GM18858 (cell line): ENCODE data around the gene COL8A2.

ENCODE experiments used
- ATAC-seq: cut with Tn5 transposase; IDR thresholded peaks from one replicate; pipeline ENCODE4 v1.9.1; 2021; ENCODE audit not compliant: unreplicated experiment

The COL8A2 gene

GRCh38 chr1:36137226-36137625 is 12.2 kb upstream of the COL8A2 start:
- no peak for ATAC-seq

DNA sequence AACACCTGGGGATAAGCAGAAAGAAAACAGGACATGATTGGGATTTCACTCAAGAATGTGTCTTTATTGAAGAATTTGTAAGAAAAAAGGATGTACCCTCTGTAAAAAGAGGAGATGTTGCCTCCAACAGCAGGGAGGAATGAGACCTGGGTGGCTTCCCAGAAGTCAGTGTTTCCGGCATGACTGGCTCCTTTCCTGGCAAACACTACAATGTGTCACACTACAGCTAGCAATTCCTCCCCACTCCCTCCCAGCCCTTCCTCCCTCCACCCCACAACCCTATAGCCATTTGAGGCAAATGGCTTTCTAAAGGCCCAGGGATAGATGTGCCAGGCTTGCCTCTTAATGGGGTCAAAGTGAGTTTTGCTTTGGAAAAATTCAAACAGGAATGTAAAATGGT is 11.5 kb upstream of the COL8A2 start:
- no peak for ATAC-seq

GRCh38 chr1:36135796-36136195 is 10.8 kb upstream of the COL8A2 start:
- no peak for ATAC-seq

- no peak for ATAC-seq
These were observed 10.3 kb upstream of the COL8A2 start for GRCh38 chr1:36135330-36135667.

GRCh38 chr1:36134505-36135329 is 9.7 kb upstream of the COL8A2 start:
- ATAC-seq: no peak

GRCh38 chr1:36134031-36134430 is 9.0 kb upstream of the COL8A2 start:
- no peak for ATAC-seq

DNA sequence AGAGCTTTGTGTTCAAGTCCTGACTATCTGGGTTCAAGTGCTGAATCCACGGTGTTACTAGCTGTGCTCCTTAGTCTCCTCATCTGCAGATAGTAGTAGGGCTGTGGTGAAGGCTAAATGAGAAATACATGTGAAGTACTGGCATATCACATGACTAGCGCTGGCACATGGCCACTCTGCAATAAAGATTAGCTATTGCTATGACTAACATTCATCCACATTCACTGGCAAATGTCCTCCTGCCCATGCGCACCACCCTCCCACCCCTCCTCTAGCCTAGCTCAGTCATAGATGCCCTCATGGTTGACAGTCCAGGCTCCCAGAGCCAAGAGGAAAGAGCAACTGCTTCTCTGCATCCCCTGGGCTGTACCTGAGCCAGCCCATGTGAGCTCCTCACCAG is 8.5 kb upstream of the COL8A2 start:
- ATAC-seq: no peak

- ATAC-seq: no peak
These were observed 7.0 kb upstream of the COL8A2 start for GRCh38 chr1:36132029-36132428.

GRCh38 chr1:36128905-36129206 is 3.8 kb upstream of the COL8A2 start:
- no peak for ATAC-seq

DNA sequence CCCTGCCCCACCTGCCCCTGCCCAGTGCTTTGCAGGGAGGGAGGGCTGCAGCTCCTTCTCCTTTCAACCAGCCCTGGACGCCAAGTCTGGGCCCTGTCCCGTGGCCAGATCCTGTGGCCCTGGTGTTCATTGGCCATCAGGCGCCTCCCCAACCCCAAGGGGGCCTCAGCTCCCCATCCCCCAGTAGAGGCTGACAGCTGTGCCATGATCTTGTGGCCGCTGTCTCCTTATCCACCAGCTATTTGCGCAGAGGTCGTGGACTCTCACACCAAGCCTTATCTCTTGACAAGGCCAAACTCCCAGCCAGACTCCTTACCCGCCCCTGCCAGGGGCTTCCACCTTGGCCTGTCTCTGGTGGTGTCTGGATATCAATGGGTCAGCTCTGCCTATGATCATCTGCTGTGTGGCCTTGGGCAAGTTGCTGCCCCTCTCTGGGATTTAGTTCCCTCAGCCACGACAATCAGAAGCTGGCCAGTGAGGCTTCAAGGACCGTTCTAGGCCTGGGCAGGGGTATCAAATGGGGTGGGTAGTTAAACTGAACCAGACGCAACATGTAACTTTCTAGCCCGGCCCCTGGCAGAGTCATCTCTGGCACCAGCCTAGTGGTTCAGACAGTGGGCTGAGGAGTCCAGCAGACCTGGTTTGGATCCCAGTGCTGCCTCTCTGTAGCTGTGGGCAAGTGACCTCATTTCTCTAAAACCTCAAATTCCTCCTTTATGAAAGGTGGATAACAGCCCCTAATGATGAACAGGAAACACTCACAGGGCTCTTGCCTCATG is 3.3 kb upstream of the COL8A2 start:
- no peak for ATAC-seq

DNA sequence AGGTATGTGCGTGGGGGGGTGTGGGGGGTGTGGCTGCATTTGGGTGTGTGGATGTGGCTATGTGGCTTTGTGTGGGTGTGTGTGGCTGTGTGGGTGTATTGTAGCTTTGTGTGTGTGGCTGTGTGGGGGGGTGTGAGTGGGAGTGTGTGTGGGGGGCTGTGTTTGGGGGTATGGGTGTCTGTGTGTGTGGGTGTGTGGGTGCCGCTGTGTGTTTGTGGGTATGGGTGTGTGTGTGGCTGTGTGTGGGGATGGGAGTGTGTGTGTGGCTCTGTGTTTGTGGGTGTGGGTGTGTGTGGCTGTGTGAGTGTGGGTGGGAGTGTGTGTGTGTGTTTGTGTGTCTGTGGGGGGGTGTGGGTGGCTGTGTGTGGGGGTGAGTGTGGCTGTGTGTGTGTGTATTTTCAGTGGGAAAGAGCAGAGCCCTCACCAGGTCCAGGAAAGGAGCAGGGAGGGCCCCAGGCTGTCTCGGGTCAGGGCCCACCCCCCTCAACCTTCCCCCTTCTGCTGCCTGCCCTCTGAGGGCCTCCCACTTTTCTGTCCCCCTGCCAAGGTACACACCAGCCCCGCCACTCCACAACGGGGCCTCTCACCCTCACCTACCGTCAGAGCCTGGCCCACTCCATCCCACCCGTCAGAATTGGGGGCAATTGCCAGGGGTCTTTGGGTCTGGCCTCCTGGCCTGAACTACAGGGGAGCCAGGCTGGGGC is 1.9 kb upstream of the COL8A2 start:
- ATAC-seq: no peak

DNA sequence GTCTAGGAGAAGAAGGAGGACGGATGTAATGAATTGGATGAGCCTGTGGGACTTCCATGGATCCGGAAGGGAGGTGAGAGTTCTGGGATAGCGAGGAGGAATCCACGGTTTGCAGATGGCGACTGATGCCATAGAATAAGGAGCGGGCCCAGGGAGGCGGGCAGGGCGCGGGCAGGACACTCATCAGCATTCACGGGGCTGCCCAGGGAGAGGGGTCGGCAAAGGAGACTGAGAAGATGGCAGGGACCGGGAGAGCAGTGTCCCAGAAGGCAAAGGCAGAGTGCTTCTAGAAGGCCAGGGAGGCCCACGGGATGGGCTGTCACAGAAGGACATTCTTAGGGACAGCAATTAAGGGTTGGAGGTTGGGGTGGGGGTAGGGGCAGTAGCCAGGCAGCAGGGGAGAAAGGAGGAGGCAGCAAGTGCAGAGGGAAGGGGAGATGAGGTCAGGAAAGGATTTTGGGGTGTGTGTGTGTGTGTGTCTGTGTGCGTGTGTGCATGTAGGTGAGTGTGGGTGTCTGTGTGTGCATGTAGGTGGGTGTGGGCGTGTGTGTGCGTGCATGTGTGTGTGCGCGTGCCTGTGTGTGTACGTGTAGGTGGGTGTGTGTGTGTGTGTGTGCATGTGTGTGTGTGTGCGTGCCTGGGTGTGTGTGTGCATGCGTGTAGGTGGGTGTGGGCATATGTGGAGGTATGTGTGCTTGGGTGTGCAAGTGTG is 1.1 kb upstream of the COL8A2 start:
- no peak for ATAC-seq

- no peak for ATAC-seq
These were observed 456 bp downstream of the COL8A2 start for GRCh38 chr1:36124404-36125128.

GRCh38 chr1:36123356-36123755 is 1.7 kb downstream of the COL8A2 start:
- ATAC-seq: no peak

DNA sequence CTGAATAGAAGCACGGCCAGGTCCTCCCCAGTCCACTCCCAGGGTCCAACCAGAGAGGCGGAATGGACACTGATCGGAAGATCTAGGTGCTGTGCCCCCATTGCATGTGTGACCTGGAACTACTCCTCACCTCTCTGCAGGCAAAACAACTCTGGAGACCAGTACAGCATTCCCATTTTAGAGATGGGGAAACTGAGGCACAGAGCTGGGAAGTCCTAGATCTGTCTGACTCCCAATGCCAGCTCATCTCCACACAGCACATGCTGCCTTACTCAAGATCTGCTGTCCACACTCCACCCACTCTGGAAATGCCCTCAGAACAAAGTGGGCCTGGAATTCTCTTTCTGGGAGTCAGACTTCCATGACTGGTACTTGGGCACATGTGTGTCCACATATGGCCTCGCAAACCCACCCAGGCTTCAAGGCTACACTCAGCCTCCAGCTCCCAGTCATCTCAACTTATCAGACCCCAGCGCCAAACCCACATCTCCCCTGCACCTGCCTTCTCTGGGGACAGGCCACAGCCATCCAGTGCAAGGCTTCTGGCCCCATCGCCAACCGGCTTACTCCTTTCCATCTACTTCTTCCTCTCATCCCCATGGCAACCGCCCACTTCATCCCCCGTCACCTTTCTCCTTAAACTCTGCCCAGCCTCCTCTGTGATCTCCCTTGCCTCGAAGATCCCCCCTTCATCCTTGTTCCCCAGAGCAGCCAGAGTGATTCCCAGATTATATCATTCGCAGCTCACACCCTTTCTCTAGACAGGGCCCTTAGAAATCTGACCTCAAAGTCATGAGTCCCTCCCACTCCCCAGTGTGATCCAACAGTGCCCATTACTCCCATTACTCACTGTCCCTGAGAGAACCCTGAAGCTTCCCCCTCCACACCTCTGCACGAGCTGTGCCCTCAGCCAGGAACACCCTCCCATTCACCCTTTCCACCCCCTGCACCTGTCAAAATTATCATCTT is 2.7 kb downstream of the COL8A2 start:
- ATAC-seq: no peak

DNA sequence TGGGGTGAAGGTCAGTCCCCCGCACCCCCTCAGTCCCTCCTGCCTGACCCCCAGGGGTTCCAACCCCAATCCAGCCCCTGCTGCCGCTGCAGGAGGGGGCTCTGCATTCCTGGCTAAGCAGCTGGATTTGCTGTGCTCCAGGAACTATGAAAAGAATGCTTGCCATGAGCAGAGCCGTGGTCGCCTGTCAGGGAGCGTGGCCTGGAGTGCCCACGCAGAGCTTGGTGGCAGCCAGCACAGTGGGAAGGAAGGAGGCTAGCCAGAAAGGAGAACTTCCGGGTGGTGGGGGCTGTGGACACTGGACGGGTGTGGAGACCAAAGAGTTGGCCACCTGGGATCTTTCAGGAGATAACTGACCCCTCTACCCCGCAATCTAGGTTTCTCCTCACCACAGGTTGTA is 5.6 kb downstream of the COL8A2 start:
- ATAC-seq: no peak

GRCh38 chr1:36118447-36119204 is 6.4 kb downstream of the COL8A2 start:
- ATAC-seq: no peak

DNA sequence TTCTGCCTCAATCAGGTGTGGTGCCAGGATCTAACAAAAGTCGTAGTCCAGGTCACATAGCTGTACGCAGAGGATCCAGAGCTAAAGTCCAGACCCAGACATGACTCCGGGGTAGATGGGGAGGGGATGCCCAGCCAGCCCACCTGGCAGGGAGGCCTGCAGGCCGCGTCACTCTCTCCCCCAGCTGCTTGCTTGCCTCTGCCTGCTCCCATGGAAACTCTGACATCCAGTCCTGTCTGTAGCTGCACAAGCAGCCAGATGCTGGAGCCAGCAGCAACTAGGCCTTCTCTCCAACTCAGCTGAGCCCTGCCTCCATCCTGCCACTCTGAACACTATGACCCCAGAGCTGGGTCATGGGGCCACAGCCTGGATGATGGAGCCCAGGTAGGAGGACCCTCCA is 8.1 kb downstream of the COL8A2 start:
- ATAC-seq: no peak

DNA sequence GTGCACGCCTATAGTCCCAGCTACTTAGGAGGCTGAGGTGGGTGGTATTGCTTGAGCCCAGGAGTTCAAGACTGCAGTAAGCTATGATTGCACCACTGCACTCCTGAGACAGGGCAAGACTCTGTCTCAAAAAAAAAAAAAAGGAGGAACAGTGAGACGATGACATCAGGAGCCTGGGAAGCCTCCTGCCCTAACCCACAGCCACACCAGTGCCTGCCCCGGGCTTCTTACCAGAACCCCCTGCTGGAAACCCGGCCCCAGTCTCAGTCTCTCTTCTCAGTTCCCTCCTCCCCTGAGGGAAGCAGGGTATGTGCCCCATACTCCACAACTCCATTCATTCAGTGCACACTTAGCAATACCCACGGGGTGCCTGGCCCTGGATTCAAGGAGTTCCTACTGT is 9.1 kb downstream of the COL8A2 start:
- no peak for ATAC-seq
